ENCODE measurements around the gene ERC2.

- TF ChIP-seq ZFP30 (CRISPR knock-in tag; IDR thresholded peaks at IDR 0.05) = no peak
- TF ChIP-seq CSRNP3 (CRISPR knock-in tag; IDR thresholded peaks at IDR 0.05) = no peak
- TF ChIP-seq, protein P1, sequence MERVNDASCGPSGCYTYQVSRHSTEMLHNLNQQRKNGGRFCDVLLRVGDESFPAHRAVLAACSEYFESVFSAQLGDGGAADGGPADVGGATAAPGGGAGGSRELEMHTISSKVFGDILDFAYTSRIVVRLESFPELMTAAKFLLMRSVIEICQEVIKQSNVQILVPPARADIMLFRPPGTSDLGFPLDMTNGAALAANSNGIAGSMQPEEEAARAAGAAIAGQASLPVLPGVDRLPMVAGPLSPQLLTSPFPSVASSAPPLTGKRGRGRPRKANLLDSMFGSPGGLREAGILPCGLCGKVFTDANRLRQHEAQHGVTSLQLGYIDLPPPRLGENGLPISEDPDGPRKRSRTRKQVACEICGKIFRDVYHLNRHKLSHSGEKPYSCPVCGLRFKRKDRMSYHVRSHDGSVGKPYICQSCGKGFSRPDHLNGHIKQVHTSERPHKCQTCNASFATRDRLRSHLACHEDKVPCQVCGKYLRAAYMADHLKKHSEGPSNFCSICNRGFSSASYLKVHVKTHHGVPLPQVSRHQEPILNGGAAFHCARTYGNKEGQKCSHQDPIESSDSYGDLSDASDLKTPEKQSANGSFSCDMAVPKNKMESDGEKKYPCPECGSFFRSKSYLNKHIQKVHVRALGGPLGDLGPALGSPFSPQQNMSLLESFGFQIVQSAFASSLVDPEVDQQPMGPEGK (CRISPR knock-in tag; IDR thresholded peaks at IDR 0.05; ENCODE audit: borderline replicate concordance) = no peak
- TF ChIP-seq, protein P2, sequence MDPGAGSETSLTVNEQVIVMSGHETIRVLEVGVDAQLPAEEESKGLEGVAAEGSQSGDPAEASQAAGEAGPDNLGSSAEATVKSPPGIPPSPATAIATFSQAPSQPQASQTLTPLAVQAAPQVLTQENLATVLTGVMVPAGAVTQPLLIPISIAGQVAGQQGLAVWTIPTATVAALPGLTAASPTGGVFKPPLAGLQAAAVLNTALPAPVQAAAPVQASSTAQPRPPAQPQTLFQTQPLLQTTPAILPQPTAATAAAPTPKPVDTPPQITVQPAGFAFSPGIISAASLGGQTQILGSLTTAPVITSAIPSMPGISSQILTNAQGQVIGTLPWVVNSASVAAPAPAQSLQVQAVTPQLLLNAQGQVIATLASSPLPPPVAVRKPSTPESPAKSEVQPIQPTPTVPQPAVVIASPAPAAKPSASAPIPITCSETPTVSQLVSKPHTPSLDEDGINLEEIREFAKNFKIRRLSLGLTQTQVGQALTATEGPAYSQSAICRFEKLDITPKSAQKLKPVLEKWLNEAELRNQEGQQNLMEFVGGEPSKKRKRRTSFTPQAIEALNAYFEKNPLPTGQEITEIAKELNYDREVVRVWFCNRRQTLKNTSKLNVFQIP (CRISPR knock-in tag; IDR thresholded peaks at IDR 0.05; ENCODE audit: borderline replicate concordance, low read depth) = no peak
- no peak for TF ChIP-seq RARB (CRISPR knock-in tag; IDR thresholded peaks at IDR 0.05)
- TF ChIP-seq ARNTL (CRISPR knock-in tag; IDR thresholded peaks at IDR 0.05; ENCODE audit: borderline replicate concordance, low read depth) = no peak
- TF ChIP-seq GLIS3 (CRISPR knock-in tag; IDR thresholded peaks at IDR 0.05) = no peak
- TF ChIP-seq OSR1 (CRISPR knock-in tag; IDR thresholded peaks at IDR 0.05) = no peak
- no peak for TF ChIP-seq CREB5 (CRISPR knock-in tag; IDR thresholded peaks at IDR 0.05; ENCODE audit: low read depth)
Observed at GRCh38 chr3:56115199-56115598, 353.1 kb downstream of the ERC2 start.

Measured in SK-N-SH treated with all-trans-retinoic acid at 6 μM for 48 hours (cell line).